Thyroid gland (tissue), 4 donors: ENCODE data around the gene TSNAX.

Source experiments
- CTCF ChIP-seq, 6 experiments: fragments of 200-600 bp in 3 of 6; fragments of 450-650 bp in 3 of 6; sonication (generic) in 3 of 6; IDR thresholded peaks; one replicate each; pipeline ENCODE4 v1.5.1; 2016 to 2019; ENCODE audit warnings: antibody characterized with exemption in 6 of 6, mild to moderate bottlenecking in 2 of 6, inconsistent platforms in 1 of 6, moderate library complexity in 1 of 6
- POLR2A ChIP-seq, 2 donors: fragments of 450-650 bp; IDR thresholded peaks; one replicate each; pipeline ENCODE4 v1.6.1; 2017; ENCODE audit warnings: antibody characterized with exemption in 2 of 2, mild to moderate bottlenecking in 2 of 2, moderate library complexity in 1 of 2

- TF ChIP-seq CTCF (IDR thresholded peaks at IDR 0.05) (peak in 2 of 6 experiments; percentile 12 to 27), POLR2A (IDR thresholded peaks at IDR 0.05) (no peak)
Measured at GRCh38 chr1:231550448-231550781, 21.9 kb downstream of the TSNAX start.
